Activated CD4-positive, alpha-beta T cell treated with anti-CD3 and anti-CD28 coated beads for 1 hour (primary cell): ENCODE measurements around the gene SNAPC2.
"Not testable (repeated sequence)": the region's sequence is repeated elsewhere in the genome, so short reads cannot be mapped to it uniquely, and the experiment has no call there.

Experiments used
- DNase-seq: peaks from one replicate; pipeline ENCODE4 v3.0.0-alpha.2; 2020

The SNAPC2 gene

DNA sequence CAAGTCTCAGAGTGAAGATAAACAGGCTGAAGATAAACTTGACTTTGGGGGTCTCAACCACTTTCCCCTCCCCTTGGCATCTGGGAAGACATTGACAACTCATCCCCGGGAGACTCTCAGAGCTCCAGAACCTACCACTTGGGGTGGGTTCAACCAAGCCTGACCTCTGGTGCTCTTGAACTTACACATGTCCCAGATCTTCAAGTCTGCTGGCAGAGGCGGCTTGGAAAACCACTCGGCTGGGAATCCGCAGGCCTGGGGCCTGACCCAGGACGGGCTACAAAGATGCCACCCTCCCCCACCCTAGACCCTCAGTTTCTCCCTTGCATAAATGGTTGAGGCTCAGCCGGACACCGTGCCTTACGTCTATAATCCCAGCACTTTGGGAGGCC lies 31.3 kb upstream of the SNAPC2 start:
- no peak for DNase-seq

DNA sequence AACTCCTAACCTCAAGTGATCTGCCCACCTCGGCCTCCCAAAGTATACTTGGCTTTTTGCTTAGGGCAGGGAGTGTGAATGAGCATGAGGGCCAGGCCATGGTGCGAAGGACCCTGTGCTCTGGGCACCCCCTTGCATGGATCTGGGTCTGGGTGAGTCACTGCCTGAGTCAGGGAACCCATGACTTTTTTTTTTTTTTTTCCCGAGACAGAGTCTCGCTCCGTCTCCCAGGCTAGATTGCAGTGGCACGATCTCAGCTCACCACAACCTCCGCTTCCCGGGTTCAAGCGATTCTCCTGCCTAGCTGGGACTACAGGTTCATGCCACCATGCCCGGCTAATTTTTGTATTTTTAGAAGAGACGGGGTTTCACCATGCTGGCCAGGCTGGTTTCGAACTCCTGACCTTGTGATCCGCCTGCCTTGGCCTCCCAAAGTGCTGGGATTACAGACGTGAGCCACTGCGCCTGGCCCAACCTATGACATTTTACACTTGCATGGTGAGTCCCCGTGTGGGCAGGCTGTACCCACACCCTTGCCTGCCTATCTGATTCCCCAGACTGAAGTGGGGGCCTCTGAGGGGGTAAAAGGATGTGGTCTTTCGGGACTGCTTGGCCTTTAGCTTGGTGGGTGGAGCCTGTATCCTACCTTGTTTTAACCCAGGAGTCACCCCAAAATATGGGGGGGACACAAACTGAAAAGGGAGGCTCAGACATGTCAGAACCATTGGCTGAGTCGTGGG lies 26.6 kb upstream of the SNAPC2 start:
- not testable (repeated sequence) for DNase-seq

- no peak for DNase-seq
These were observed 25.4 kb upstream of the SNAPC2 start for GRCh38 chr19:7894612-7895309.

DNA sequence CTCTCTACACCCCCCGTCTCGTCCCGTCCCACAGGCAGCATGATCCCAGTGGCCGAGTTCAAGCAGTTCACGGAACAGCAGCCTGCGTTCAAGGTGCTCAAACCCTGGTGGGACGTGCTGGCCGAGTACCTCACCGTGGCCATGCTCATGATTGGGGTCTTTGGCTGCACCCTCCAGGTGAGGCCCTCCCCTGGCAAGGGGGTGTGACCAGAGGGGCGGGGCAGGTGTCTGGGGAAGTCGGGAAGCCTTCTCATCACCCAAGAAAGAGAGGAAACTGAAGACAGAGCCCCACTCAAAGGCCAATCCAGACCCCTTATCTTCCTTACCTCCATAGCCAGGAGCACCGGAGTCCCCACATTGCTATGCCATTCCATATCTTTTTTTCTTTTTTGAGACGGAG lies 24.6 kb upstream of the SNAPC2 start:
- DNase-seq = no peak

DNA sequence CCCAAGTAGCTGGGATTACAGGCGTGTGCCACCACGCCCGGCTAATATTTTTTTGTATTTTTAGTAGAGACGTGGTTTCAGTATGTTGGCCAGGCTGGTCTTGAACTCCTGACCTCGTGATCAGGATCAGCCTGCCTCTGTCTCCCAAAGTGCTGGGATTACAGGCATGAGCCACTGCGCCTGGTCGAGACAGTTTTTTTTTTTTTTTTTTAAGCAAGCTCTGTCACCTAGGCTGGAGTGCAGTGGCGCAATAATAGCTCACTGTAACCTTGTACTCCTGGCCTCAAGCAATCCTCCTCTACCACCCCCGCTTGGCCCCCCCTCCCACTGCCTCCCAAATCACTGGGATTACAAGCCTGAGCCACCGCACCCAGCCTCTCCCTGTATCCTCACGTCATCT lies 22.8 kb upstream of the SNAPC2 start:
- no peak for DNase-seq

DNA sequence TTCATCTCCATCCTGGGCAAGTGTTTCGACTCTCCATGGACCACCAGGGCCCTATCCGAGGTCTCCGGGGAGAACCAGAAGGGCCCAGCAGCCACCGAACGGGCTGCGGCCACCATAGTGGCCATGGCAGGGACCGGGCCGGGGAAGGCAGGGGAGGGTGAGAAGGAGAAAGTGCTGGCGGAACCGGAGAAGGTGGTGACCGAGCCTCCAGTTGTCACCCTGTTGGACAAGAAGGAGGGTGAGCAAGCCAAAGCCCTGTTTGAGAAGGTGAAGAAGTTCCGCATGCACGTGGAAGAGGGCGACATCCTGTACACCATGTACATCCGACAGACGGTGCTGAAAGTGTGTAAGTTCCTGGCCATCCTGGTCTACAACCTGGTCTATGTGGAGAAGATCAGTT lies 21.2 kb upstream of the SNAPC2 start:
- no peak for DNase-seq

- no peak for DNase-seq
These were observed 20.3 kb upstream of the SNAPC2 start for GRCh38 chr19:7899751-7900378.

DNA sequence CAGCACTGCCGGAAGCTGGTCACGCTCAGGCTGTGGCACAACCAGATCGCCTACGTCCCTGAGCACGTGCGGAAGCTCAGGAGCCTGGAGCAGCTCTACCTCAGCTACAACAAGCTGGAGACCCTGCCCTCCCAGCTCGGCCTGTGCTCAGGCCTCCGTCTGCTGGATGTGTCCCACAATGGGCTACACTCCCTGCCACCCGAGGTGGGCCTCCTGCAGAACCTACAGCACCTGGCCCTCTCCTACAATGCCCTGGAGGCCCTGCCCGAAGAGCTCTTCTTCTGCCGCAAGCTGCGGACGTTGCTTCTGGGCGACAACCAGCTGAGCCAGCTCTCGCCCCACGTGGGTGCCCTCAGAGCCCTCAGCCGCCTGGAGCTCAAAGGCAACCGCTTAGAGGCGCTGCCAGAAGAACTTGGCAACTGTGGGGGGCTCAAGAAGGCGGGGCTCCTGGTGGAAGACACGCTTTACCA lies 19.7 kb upstream of the SNAPC2 start:
- DNase-seq = no peak

DNA sequence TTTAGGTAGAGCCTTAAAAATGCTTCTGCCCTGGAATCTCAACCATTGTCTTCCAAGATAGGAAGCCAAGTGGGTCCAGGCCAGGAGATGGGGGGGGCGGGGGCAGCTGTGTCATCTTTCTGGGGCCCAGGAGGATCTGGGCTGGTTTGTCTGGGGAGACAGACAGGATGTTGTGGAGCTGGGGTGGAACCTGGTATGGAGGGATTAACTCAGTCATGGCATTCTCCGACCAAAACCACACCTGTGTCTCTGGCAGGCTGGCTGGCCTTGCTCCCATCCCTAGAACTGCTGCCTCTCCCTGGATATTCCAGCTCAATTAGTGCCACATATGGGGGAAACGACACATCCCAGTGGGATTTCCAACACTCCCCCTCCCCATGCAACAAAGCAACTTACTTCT lies 19.2 kb upstream of the SNAPC2 start:
- no peak for DNase-seq

- no peak for DNase-seq
These were observed 18.8 kb upstream of the SNAPC2 start for GRCh38 chr19:7901337-7901736.

DNA sequence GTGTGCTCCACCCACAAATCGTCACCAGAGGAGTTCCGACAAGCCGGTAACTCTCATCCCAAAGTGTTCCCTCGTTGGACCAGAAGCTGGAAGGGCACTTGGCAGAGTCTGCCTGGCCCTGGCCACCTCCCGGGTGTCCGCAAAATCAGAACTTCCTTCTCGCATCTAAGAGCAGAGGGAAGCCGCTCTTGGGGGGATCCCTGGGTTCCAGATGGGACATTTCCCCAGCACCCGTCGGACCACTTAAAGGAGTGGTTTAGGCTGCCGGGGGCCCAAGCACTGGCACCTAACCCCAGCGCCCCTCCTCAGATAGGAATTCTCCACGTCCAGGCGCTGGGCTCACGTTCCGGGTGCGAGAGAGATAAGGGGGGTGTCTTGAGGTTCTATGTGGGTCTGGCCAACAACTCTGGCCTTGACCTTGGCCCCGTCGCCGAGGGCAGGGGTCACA lies 17.3 kb upstream of the SNAPC2 start:
- DNase-seq = no peak

GRCh38 chr19:7903244-7904073 lies 16.7 kb upstream of the SNAPC2 start, which contains the start of gene MAP2K7:
TSS of gene MAP2K7 (plus strand) at chr19:7903877. CDS start at chr19:7903945, 68 bp downstream.
- peak; percentile 100 for DNase-seq

DNA sequence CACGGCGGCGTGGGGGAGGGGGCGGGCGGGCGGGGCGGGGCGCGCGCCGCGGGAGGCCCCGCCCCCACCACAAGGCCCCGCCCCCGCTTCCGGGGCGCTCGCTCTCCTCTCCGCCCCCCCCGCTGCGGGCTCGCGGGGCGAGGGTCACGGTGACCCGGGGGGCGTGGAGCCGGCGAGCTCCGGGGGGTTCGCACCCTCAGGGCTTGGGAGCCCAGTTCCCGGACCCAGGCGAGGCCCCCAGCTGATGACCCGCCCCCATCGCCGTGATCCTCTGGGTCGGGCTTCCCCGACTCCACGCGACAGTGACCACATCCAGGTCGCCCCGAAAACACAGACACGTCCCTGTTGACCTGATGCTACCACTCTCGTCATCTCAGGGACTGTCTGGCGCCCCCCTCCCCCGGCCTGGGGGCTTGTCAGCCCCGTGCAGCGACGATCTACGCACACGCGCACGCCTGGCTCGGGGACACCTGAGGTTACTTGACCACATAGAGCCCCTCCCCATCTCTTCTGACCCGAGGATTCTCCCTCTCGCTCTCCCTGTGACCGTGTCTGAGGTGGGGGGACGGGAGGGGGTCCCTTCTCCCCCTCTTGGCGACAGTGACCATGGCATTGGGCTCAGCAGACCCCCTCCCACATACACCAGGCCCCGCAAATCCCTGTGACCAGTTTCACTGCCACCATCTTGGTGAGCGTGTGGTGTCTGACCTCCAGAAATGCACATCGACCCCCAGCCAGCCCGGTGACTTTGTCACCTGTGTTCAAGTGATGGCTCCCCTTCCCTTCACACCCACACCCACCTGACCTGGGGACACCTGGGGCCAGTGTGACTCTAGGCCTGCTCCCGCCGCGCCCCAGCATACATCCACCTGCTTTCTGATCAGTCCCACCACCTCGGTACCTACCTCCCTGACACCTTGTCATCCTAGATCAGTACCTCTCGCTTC lies 15.8 kb upstream of the SNAPC2 start:
- DNase-seq = no peak

- DNase-seq = no peak
These were observed 14.9 kb upstream of the SNAPC2 start for GRCh38 chr19:7905268-7905667.

GRCh38 chr19:7905859-7906258 lies 14.3 kb upstream of the SNAPC2 start:
- no peak for DNase-seq

DNA sequence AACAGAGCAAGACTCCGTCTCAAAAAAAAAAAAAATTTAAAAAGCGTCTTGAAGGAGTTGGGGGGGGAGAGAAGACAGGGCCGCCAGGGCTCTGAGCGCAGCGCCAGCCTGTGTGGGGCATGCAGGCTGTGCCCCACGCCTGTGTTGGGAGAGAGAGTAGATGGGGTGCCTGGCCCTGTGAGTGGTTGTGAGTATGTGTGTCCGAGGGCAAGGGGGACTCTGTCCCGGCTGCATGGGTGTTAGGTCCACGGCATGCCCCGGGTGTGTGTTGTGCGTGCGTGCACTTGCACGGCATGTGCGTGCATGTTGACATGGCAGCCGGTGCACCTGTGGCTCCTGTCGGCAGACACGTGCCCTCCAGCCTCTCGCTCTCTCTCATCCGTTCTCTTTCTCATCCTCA lies 13.0 kb upstream of the SNAPC2 start:
- DNase-seq = no peak

DNA sequence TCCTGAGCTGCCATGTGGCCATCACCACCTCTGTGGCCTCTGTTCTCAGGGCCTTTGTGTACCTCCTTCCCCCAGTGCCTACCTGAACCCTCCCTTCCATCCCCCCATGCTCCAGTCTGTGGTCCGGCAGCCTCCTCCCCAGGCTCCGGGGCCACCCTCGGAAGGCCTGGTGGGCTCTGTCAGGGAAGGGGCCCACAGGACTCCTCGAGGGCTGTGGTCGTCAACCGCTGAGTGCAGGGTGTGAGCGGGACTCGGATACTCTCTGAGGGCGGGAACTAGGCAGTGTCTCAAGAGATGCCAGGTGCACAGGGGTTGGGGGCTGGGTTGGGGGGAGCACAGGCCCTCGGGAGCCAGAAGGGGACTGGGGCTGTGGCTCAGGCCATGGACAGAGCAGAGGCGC lies 12.6 kb upstream of the SNAPC2 start:
- no peak for DNase-seq

DNA sequence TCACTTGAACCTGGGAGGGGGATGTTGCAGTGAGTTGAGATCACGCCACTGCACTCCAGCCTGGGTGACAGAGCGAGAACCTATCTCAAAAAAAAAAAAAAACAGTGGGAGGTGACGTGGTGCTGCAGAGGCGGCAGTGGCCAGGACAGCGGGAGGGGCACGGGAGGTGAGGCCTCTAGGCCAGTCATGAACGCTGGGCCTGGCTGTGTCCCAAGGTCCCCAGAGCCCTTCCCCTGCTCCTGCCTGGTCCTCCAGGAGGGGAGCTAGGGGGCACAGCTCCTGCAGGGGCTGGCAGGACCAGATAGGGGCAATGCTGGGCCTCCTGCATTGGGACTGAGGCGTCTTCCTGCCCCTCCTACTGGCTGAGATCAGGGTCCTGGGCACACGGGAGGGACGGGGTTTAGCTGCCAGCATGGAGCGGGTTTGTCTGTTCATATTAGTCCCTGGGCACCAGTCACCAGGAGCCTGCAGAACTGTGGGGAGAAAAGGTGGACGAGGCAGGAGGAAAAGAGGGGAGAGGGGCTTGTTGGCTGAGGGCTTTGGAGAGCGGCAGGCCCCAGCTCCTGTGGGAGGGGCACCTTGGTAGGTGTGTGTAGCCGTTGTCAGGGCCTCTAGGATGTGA lies 11.9 kb upstream of the SNAPC2 start:
- no peak for DNase-seq

GRCh38 chr19:7908742-7909461 lies 11.2 kb upstream of the SNAPC2 start:
- DNase-seq = no peak

DNA sequence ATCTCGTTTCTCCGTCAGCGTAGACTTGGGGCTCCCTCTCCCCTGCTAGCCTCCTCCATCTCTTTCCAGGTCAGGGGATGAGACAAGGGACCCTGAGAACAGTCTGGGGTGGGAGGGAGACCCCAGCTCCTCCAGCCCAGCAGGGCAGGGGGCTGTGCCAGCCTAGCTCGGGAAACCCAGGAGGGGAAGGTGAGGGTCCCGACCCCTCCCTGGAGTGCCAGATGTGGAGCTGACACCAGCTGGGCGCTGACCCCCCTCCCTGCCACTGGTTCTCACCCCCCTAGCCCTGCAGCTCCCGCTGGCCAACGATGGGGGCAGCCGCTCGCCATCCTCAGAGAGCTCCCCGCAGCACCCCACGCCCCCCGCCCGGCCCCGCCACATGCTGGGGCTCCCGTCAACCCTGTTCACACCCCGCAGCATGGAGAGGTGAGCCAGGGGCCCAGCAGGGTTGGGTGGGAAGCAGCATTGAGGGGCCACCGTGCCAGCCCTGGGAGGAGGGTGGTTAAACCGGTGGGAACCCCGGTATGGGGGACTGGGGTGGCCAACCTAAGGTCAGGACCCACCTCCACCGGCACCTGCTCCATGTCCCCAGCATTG lies 10.6 kb upstream of the SNAPC2 start:
- no peak for DNase-seq
